ENCODE data around the gene DMRT1.

The DMRT1 gene

DNA sequence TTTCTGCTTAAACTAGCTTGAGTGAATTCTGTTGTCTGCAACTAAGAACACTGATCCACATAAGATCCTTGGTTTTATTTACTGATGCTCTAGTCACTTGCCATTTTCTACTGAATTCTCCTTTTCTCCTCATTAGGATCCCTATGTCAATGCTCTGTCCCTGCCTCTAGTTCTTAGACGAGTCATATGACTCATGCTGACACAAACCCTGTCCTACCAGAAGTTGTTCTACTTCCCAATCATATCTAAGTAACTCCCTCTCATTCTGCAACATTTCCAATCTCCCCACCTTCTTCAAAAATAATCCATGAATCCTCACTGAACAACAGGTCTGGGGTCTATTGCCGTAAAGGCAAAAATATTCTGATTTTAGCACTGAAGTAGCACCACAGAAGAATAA is 47.1 kb upstream of the DMRT1 start (continued):
- no peak for TF ChIP-seq YY1 (tag by site-specific recombination; IDR thresholded peaks at IDR 0.05)
- no peak for TF ChIP-seq ZXDB (tag by site-specific recombination; IDR thresholded peaks at IDR 0.05)
- TF ChIP-seq, protein P1, sequence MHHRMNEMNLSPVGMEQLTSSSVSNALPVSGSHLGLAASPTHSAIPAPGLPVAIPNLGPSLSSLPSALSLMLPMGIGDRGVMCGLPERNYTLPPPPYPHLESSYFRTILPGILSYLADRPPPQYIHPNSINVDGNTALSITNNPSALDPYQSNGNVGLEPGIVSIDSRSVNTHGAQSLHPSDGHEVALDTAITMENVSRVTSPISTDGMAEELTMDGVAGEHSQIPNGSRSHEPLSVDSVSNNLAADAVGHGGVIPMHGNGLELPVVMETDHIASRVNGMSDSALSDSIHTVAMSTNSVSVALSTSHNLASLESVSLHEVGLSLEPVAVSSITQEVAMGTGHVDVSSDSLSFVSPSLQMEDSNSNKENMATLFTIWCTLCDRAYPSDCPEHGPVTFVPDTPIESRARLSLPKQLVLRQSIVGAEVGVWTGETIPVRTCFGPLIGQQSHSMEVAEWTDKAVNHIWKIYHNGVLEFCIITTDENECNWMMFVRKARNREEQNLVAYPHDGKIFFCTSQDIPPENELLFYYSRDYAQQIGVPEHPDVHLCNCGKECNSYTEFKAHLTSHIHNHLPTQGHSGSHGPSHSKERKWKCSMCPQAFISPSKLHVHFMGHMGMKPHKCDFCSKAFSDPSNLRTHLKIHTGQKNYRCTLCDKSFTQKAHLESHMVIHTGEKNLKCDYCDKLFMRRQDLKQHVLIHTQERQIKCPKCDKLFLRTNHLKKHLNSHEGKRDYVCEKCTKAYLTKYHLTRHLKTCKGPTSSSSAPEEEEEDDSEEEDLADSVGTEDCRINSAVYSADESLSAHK (tag by site-specific recombination; IDR thresholded peaks at IDR 0.05), result no peak
- no peak for TF ChIP-seq ZNF335 (tag by site-specific recombination; conservative IDR thresholded peaks at IDR 0.05)
- no peak for TF ChIP-seq ZNF660 (tag by site-specific recombination; IDR thresholded peaks at IDR 0.05)
- TF ChIP-seq KLF9 (tag by site-specific recombination; IDR thresholded peaks at IDR 0.05; ENCODE audit: low read depth), result no peak

DNA sequence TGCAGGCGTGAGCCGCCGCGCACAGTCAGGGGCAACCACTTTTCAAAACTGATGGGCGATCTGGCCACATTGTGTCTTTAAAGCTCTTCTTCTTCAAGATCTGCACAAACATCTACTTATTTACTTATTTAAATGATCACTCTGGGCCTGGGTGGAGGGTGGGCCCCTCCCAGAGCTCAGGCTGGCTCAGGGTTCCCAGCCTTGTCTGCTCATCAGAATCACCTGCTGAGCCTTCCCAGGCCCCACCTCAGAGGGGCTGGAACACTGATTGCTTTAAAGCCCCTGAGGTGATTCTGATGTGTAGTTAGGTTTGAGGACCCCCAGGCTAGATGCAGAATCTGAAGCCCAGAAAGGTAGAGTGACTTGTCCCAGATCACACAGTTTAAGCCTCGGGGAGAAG is 45.6 kb upstream of the DMRT1 start:
- Histone ChIP-seq H3K9me3 (ENCODE audit: control insufficient read depth, insufficient read depth, low read depth, low read length) (no peaks in the 10 kb centered on the region), H3K4me3 (ENCODE audit: low read depth, low read length) (no peak overlapping the region), H3K4me1 (ENCODE audit: control insufficient read depth, insufficient read depth, low read length) (no peaks in the 10 kb centered on the region), H3K27ac (ENCODE audit: extremely low read depth, low read depth, low read length) (no peak overlapping the region), H3K36me3 (ENCODE audit: control insufficient read depth in 2 of 2, insufficient read depth in 1 of 2, low read length in 2 of 2) (no peaks in the 10 kb centered on the region)
- ChIA-PET POLR2A (no interaction called here), CTCF (interaction anchor here (0.6 to 1.3 kb wide), 3 partner anchors 10 to 540 kb away, joined by 4 read pairs; no protein-coding TSS in a partner anchor)
- TF ChIP-seq ZNF423 (tag by site-specific recombination; IDR thresholded peaks at IDR 0.05) (no peak), ZNF48 (tag by site-specific recombination; IDR thresholded peaks at IDR 0.05) (no peak), ZNF169 (tag by site-specific recombination; IDR thresholded peaks at IDR 0.05) (no peak)
- TF ChIP-seq, protein P2, sequence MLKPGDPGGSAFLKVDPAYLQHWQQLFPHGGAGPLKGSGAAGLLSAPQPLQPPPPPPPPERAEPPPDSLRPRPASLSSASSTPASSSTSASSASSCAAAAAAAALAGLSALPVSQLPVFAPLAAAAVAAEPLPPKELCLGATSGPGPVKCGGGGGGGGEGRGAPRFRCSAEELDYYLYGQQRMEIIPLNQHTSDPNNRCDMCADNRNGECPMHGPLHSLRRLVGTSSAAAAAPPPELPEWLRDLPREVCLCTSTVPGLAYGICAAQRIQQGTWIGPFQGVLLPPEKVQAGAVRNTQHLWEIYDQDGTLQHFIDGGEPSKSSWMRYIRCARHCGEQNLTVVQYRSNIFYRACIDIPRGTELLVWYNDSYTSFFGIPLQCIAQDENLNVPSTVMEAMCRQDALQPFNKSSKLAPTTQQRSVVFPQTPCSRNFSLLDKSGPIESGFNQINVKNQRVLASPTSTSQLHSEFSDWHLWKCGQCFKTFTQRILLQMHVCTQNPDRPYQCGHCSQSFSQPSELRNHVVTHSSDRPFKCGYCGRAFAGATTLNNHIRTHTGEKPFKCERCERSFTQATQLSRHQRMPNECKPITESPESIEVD (tag by site-specific recombination; IDR thresholded peaks at IDR 0.05), result no peak

DNA sequence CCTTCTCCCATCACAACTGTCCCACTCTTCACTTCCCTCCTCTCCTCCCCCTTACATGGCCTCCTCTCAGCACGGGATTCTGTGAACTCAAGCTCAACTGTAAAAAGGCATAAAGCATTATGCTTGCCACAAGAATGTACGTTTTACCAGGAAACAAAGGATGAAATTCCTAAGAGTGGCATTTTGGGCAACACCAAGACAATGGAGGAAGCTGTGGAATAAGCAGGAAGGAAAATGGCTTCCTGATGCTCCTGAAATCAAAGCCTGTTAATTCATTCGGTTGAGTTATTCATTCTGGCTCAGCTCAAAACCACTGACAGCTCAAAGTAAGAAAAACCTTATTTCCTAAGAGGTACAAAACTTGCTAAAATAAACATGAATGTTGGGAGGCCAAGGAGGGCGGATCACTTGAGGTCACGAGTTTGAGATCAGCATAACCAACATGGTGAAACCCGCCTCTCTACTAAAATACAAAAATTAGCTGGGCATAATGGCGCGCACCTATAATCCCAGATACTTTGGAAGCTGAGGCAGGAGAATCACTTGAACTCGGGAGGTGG is 40.8 kb upstream of the DMRT1 start:
- ChIA-PET POLR2A (no interaction called here), CTCF (interaction anchor here (0.5 kb wide), 1 partner anchor 136 kb away, joined by 3 read pairs; no protein-coding TSS in a partner anchor)
- Histone ChIP-seq H3K36me3 (ENCODE audit: control insufficient read depth in 2 of 2, insufficient read depth in 1 of 2, low read length in 2 of 2) (no peaks in the 10 kb centered on the region), H3K4me1 (ENCODE audit: control insufficient read depth, insufficient read depth, low read length) (no peaks in the 10 kb centered on the region), H3K4me3 (ENCODE audit: low read depth, low read length) (no peak overlapping the region), H3K27ac (ENCODE audit: extremely low read depth, low read depth, low read length) (no peak overlapping the region), H3K9me3 (ENCODE audit: control insufficient read depth, insufficient read depth, low read depth, low read length) (no peaks in the 10 kb centered on the region)
- TF ChIP-seq ZNF837 (tag by site-specific recombination; IDR thresholded peaks at IDR 0.05), result no peak
- no peak for TF ChIP-seq ZNF610 (tag by site-specific recombination; IDR thresholded peaks at IDR 0.05; ENCODE audit: borderline replicate concordance)
- no peak for TF ChIP-seq GFI1B (tag by site-specific recombination; IDR thresholded peaks at IDR 0.05)
- TF ChIP-seq, protein P3, sequence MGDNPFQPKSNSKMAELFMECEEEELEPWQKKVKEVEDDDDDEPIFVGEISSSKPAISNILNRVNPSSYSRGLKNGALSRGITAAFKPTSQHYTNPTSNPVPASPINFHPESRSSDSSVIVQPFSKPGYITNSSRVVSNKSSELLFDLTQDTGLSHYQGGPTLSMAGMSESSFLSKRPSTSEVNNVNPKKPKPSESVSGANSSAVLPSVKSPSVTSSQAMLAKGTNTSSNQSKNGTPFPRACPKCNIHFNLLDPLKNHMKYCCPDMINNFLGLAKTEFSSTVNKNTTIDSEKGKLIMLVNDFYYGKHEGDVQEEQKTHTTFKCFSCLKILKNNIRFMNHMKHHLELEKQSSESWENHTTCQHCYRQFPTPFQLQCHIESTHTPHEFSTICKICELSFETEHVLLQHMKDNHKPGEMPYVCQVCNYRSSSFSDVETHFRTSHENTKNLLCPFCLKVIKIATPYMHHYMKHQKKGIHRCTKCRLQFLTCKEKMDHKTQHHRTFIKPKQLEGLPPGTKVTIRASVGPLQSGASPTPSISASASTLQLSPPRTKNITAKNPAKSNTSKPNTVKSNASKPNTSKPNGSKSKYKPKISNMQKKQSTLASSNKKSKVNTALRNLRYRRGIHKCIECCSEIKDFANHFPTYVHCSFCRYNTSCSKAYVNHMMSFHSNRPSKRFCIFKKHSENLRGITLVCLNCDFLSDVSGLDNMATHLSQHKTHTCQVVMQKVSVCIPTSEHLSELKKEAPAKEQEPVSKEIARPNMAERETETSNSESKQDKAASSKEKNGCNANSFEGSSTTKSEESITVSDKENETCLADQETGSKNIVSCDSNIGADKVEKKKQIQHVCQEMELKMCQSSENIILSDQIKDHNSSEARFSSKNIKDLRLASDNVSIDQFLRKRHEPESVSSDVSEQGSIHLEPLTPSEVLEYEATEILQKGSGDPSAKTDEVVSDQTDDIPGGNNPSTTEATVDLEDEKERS (tag by site-specific recombination; IDR thresholded peaks at IDR 0.05), result no peak
- TF ChIP-seq ZSCAN16 (tag by site-specific recombination; IDR thresholded peaks at IDR 0.05), result no peak
- TF ChIP-seq ZNF571 (tag by site-specific recombination; IDR thresholded peaks at IDR 0.05), result no peak
- TF ChIP-seq, protein P4, sequence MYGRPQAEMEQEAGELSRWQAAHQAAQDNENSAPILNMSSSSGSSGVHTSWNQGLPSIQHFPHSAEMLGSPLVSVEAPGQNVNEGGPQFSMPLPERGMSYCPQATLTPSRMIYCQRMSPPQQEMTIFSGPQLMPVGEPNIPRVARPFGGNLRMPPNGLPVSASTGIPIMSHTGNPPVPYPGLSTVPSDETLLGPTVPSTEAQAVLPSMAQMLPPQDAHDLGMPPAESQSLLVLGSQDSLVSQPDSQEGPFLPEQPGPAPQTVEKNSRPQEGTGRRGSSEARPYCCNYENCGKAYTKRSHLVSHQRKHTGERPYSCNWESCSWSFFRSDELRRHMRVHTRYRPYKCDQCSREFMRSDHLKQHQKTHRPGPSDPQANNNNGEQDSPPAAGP (tag by site-specific recombination; IDR thresholded peaks at IDR 0.05), result no peak
- no peak for TF ChIP-seq ZNF23 (tag by site-specific recombination; IDR thresholded peaks at IDR 0.05; ENCODE audit: borderline replicate concordance)
- TF ChIP-seq SETDB1 (IDR thresholded peaks at IDR 0.05; ENCODE audit: insufficient read length, low read length), result no peak
- TF ChIP-seq ZNF621 (tag by site-specific recombination; IDR thresholded peaks at IDR 0.05), result no peak
- no peak for TF ChIP-seq ZNF426 (tag by site-specific recombination; IDR thresholded peaks at IDR 0.05)
- no peak for TF ChIP-seq ZNF624 (tag by site-specific recombination; IDR thresholded peaks at IDR 0.05)

All from HEK293 (cell line).